Adrenal gland (tissue), 12 donors: ENCODE data around the gene ARL8A. TPM values are rescaled to one million over a fixed set of nuclear protein-coding genes. Genes with fewer than 3 reads are reported as not detected.
A peak's percentile ranks its signal among the peaks of the same experiment; 100 is the strongest.

Source experiments
- DNase-seq, 7 donors: peaks; one replicate each; pipeline ENCODE4 v3.0.0-alpha.2; 2019 to 2020
- H3K27ac ChIP-seq, 5 donors: fragments of 200-600 bp; sonication (generic) in 4 of 5; 1 replicate in 3 of 5; 2 replicates in 2 of 5; pipeline versions ENCODE4 v1.5.1 to v1.8.0; 2016 to 2020; ENCODE audit warnings: mild to moderate bottlenecking in 1 of 5
- H3K27me3 ChIP-seq: fragments of 200-600 bp; 2 replicates; pipeline ENCODE4 v1.8.0; 2021
- H3K36me3 ChIP-seq, 2 donors: fragments of 200-600 bp; replicated peaks in 1 of 2; 1 replicate in 1 of 2; 2 replicates in 1 of 2; pipeline versions ENCODE4 v1.5.1 to v1.8.0; 2018 to 2022
- H3K4me1 ChIP-seq, 2 donors: fragments of 200-600 bp; replicated peaks in 1 of 2; 1 replicate in 1 of 2; 2 replicates in 1 of 2; pipeline versions ENCODE4 v1.5.1 to v1.8.0; 2018 to 2021
- H3K4me3 ChIP-seq, 4 donors: fragments of 200-600 bp; sonication (generic) in 3 of 4; one replicate each; pipeline ENCODE4 v1.5.1; 2016 to 2018
- H3K9me3 ChIP-seq, 3 donors: fragments of 200-600 bp; sonication (generic) in 1 of 3; replicated peaks in 1 of 3; 1 replicate in 2 of 3; 2 replicates in 1 of 3; pipeline versions ENCODE4 v1.5.1 to v1.8.0; 2016 to 2021
- POLR2A ChIP-seq, 2 donors: fragments of 450-650 bp; IDR thresholded peaks; one replicate each; pipeline ENCODE4 v1.6.1; 2017; ENCODE audit warnings: antibody characterized with exemption in 2 of 2, mild to moderate bottlenecking in 2 of 2, moderate library complexity in 1 of 2
- WGBS, 4 donors: extraction: QIAGEN DNeasy Blood & Tissue Kit in 2 of 4; methylation state at CpG; one replicate each; pipeline versions ENCODE4 v1.1.5 to v1.1.7; 2013 to 2017; 5-methylcytosine and 5-hydroxymethylcytosine counted together
- intact Hi-C, 2 donors: fragments of 100-400 bp; cut with DNase I; formaldehyde crosslinking; loops; one replicate each; pipeline versions ENCODE4 v1.14.1 to v1.15.0; 2022 to 2023
- polyA plus RNA-seq, 3 donors: library from polyadenylated mRNA; stranded (reverse); fragments of 200-250 nt in 2 of 3; fragments of 350-450 nt in 1 of 3; fragmentation: Illumina TruSeq in 1 of 3; extraction: RNeasy Lipid Tissue Mini Kit (QIAGEN cat#74804) in 1 of 3; gene quantifications; one replicate each; pipeline ENCODE4 v1.2.3, GENCODE V29; 2013 to 2014
- total RNA-seq, 9 donors: library from RNA; depleted of rRNA in 4 of 9; stranded (reverse); fragments of >200 nt in 4 of 9; fragments of 120-200 nt in 1 of 9; fragmentation: NEBNext Ultra II Directional in 1 of 9; extraction: Animal tissue kit (Norgen Biotek cat#: 25700) in 1 of 9; gene quantifications; one replicate each; pipeline versions ENCODE4 v1.1.0 to v1.2.4, GENCODE V29; 2013 to 2023
- TF ChIP-seq, protein P1 (sequence below), 6 experiments: fragments of 450-650 bp in 4 of 6; fragments of 200-600 bp in 2 of 6; sonication (generic) in 1 of 6; IDR thresholded peaks; 1 replicate in 5 of 6; 2 replicates in 1 of 6; pipeline versions ENCODE4 v1.5.1 to v1.8.0; 2016 to 2021; ENCODE audit warnings: antibody characterized with exemption in 6 of 6, mild to moderate bottlenecking in 2 of 6, moderate library complexity in 1 of 6
- donor health status: healthy with polysubstance abuse.
- donor health status: Bipolar disorder and iron deficiency.
- donor health status: DM: yes; HTN: yes; CAD: no.
- donor health status: DM: no; HTN: no; CAD: no.
- donor health status: DM: no; HTN: no; CAD: no.
- donor health status: DM: yes; HTN: yes; CAD: no.

Gene ARL8A
- total and polyA plus RNA-seq, 12 donors = 26.4 to 115 (median 53.7) TPM

DNA sequence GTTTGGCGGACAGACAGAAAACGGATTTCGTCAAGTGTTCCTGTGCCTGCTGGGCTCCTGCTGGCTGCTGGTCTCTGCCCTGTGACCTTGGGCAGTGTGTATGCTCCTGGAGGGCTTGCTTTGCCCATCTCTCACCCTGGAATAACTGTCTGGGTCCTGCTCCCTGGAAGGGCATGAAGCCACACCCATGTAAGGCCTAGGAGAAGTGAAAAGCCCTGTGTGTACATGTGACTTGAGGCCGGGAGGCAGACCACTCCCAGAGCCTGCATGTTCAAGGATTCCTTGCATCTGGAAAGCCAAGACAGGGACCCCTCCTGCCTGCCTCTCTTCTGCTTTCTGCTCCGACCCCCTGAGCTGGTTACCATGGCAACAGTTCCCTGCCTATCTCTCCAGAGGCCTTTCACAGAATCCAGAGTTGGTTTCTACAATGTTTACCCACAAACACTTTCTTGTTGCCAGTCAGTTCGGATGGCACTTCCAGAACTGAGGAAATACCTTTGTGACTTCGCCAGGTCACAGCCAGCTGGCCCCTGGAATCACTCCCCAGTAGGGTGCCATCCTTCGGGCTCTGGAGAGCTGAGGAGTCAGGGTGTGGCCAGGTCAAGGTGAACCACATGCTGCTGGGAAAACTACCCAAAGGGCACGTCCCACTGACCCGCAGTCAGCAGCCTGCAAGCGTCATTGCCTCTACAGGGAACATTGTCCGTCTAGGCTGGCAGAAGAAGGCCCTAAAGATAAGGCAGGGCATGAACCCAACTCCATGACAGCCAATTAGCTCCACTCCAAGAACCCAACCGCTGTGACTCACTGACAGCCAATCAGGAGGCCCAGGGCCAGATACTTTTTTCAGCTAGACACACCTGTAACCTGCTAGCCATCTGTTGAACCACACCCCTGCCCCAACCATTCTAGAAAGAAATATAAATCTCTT is 36.5 kb downstream of the ARL8A start:
- Histone ChIP-seq H3K27ac (peak overlapping the region; percentile 78 to 95 (median 92)), H3K4me1 (peaks cover 30 to 31% of the 10 kb centered on the region in 2 donors), H3K4me3 (no peak overlapping the region), H3K27me3 (no peaks in the 10 kb centered on the region), H3K36me3 (no peaks in the 10 kb centered on the region), H3K9me3 (no peaks in the 10 kb centered on the region)
- peak; percentile 83 to 95 (median 91) for DNase-seq
- TF ChIP-seq, protein P1, sequence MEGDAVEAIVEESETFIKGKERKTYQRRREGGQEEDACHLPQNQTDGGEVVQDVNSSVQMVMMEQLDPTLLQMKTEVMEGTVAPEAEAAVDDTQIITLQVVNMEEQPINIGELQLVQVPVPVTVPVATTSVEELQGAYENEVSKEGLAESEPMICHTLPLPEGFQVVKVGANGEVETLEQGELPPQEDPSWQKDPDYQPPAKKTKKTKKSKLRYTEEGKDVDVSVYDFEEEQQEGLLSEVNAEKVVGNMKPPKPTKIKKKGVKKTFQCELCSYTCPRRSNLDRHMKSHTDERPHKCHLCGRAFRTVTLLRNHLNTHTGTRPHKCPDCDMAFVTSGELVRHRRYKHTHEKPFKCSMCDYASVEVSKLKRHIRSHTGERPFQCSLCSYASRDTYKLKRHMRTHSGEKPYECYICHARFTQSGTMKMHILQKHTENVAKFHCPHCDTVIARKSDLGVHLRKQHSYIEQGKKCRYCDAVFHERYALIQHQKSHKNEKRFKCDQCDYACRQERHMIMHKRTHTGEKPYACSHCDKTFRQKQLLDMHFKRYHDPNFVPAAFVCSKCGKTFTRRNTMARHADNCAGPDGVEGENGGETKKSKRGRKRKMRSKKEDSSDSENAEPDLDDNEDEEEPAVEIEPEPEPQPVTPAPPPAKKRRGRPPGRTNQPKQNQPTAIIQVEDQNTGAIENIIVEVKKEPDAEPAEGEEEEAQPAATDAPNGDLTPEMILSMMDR (IDR thresholded peaks at IDR 0.05) = no peak
- TF ChIP-seq POLR2A (IDR thresholded peaks at IDR 0.05) = no peak
- 37 to 46% (median 42%) methylated on average over 8 to 13 of the region's 13 CpGs for WGBS, 4 donors
- intact Hi-C loops = no loop called here

GRCh38 chr1:202107321-202107761 is 37.2 kb downstream of the ARL8A start:
- WGBS, 4 donors = 35 to 40% (median 38%) methylated on average over 2 to 5 of the region's 5 CpGs; no CpG with 5 or more reads in 1 of the 4 donors

GRCh38 chr1:202106340-202107254 is 37.9 kb downstream of the ARL8A start:
- peak overlapping the region; percentile 82 to 95 (median 92) for H3K27ac ChIP-seq
- H3K27me3 ChIP-seq = no peaks in the 10 kb centered on the region
- intact Hi-C loops = no loop called here
- no peaks in the 10 kb centered on the region for H3K9me3 ChIP-seq
- TF ChIP-seq, protein P1 (IDR thresholded peaks at IDR 0.05) = no peak
- TF ChIP-seq POLR2A (IDR thresholded peaks at IDR 0.05) = no peak
- DNase-seq = peak; percentile 70 to 85 (median 80)
- H3K4me3 ChIP-seq = no peak overlapping the region
- H3K4me1 ChIP-seq = peaks cover 30 to 31% of the 10 kb centered on the region in 2 donors
- WGBS, 4 donors = 52 to 65% (median 59%) methylated on average over 9 to 10 of the region's 10 CpGs
- no peaks in the 10 kb centered on the region for H3K36me3 ChIP-seq

More at GRCh38 chr1:202107321-202107761, 37.2 kb downstream of the ARL8A start:
- no peaks in the 10 kb centered on the region for H3K9me3 ChIP-seq
- no peaks in the 10 kb centered on the region for H3K36me3 ChIP-seq
- intact Hi-C loops = no loop called here
- no peaks in the 10 kb centered on the region for H3K27me3 ChIP-seq
- TF ChIP-seq POLR2A (IDR thresholded peaks at IDR 0.05) = no peak
- peak; percentile 66 to 84 (median 80) for DNase-seq
- H3K4me3 ChIP-seq = no peak overlapping the region
- peak overlapping the region; percentile 78 to 95 (median 92) for H3K27ac ChIP-seq
- H3K4me1 ChIP-seq = peaks cover 30 to 31% of the 10 kb centered on the region in 2 donors

DNA sequence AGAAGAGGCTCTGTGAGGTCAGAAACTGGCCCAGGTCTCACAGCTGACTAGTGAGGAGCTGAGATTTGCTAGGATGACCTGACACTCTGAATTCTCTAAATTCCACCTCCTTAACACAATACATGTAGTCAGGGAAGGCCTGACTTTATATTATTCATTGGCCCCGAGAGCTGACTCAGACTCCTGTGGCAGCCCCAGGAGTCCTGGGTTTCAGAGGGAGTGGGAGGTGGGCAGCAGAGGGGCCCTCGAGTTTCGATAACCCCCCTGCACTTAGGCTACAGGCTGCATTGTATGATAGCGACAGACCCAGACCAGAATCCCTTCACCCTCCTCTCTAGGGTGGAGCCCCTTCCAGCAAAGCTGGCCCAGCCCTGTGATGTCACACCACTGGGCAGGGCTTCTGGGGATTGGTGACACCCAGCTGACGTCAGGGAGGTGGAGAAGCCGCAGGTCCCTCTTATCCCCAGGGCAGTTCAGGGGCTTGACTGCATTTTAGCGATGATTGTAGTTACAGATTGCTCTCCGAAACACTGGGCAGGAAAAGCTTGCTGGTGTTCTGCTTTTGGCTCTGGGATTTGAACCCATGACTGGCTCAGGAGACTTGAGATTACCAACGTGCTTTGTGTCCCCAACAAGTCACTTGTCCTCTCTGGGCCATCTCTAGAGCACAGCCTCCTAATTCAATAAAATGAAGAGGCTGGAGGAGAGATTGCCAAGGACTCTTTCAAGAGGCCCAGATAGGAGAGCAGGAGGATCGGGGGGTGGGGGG is 38.8 kb downstream of the ARL8A start:
- H3K36me3 ChIP-seq = no peaks in the 10 kb centered on the region
- 52 to 70% (median 59%) methylated on average over 5 to 10 of the region's 10 CpGs for WGBS, 4 donors
- no peaks in the 10 kb centered on the region for H3K27me3 ChIP-seq
- TF ChIP-seq, protein P1 (IDR thresholded peaks at IDR 0.05) = no peak
- DNase-seq = peak in 6 of 7 donors; percentile 34 to 68 (median 45)
- H3K27ac ChIP-seq = peak overlapping the region; percentile 28 to 95 (median 92)
- H3K9me3 ChIP-seq = no peaks in the 10 kb centered on the region
- intact Hi-C loops = no loop called here
- no peak overlapping the region for H3K4me3 ChIP-seq
- H3K4me1 ChIP-seq = peaks cover 30 to 31% of the 10 kb centered on the region in 2 donors
